Measurements from ENCODE around the gene C6orf52. TPM values are rescaled to one million over a fixed set of nuclear protein-coding genes. Genes with fewer than 3 reads are reported as not detected.
"Not testable (repeated sequence)": the region's sequence is repeated elsewhere in the genome, so short reads cannot be mapped to it uniquely, and the experiment has no call there.

Gene C6orf52
- total RNA-seq, 4 donors from 2014 or later, result not detected

- H3K4me1 ChIP-seq, result peaks cover 0 to 30% (median 18%) of the 10 kb centered on the region in 4 donors
- in situ Hi-C loops (cut with MboI; ENCODE audit: low pct_ligation_motif_present in 1 of 4, low pct_unique_long_range_greater_than_20kb in 1 of 4, low sequenced_read_pairs in 3 of 4) (no loop called here), intact Hi-C loops (cut with DNase I; ENCODE audit: low total_unique reads) (loop anchor here (2.0 kb wide), 1 partner anchor 24 kb away; the partner anchor contains the start of gene TMEM14B)
- WGBS, 2 donors (ENCODE audit: low coverage in 1 of 2), result 1% methylated on average over 6 of the region's 6 CpGs; no CpG with 5 or more reads in 1 of the 2 donors
- H3K4me3 ChIP-seq, result peak overlapping the region; percentile 31 to 85 (median 60)
- peak overlapping the region; percentile 88 to 95 (median 94) for H3K27ac ChIP-seq
- H3K27me3 ChIP-seq, result no peaks in the 10 kb centered on the region
- no peaks in the 10 kb centered on the region for H3K36me3 ChIP-seq
- TF ChIP-seq POLR2AphosphoS5 (IDR thresholded peaks at IDR 0.05), result no peak
- TF ChIP-seq CTCF (IDR thresholded peaks at IDR 0.05), result no peak
- TF ChIP-seq EP300 (IDR thresholded peaks at IDR 0.05; ENCODE audit: low read depth), result no peak
- TF ChIP-seq POLR2A (IDR thresholded peaks at IDR 0.05), result no peak
- DNase-seq, result no peak
- no peaks in the 10 kb centered on the region for H3K9me3 ChIP-seq
Measured at GRCh38 chr6:10722570-10722819, 28.1 kb upstream of the C6orf52 start.

GRCh38 chr6:10721850-10722569 lies 27.6 kb upstream of the C6orf52 start:
- H3K9me3 ChIP-seq, result no peaks in the 10 kb centered on the region
- peaks cover 0 to 30% (median 18%) of the 10 kb centered on the region in 4 donors for H3K4me1 ChIP-seq
- no peaks in the 10 kb centered on the region for H3K27me3 ChIP-seq
- no peaks in the 10 kb centered on the region for H3K36me3 ChIP-seq
- peak overlapping the region; percentile 88 to 95 (median 94) for H3K27ac ChIP-seq
- 43 to 78% methylated on average over 3 to 11 of the region's 11 CpGs for WGBS, 2 donors (ENCODE audit: low coverage in 1 of 2)
- in situ Hi-C loops (cut with MboI; ENCODE audit: low pct_ligation_motif_present in 1 of 4, low pct_unique_long_range_greater_than_20kb in 1 of 4, low sequenced_read_pairs in 3 of 4) (no loop called here), intact Hi-C loops (cut with DNase I; ENCODE audit: low total_unique reads) (loop anchor here (2.0 kb wide), 1 partner anchor 25 kb away; the partner anchor contains the start of gene TMEM14B)
- no peak for TF ChIP-seq POLR2A (IDR thresholded peaks at IDR 0.05)
- TF ChIP-seq CTCF (IDR thresholded peaks at IDR 0.05), result no peak
- no peak for TF ChIP-seq EP300 (IDR thresholded peaks at IDR 0.05; ENCODE audit: low read depth)
- TF ChIP-seq POLR2AphosphoS5 (IDR thresholded peaks at IDR 0.05), result no peak
- peak overlapping the region in 3 of 4 donors; percentile 48 to 85 (median 72) for H3K4me3 ChIP-seq
- no peak for DNase-seq

GRCh38 chr6:10720960-10721849 lies 26.8 kb upstream of the C6orf52 start:
- intact Hi-C loops (cut with DNase I; ENCODE audit: low total_unique reads); H3K27me3 ChIP-seq; in situ Hi-C loops (cut with MboI; ENCODE audit: low pct_ligation_motif_present in 1 of 4, low pct_unique_long_range_greater_than_20kb in 1 of 4, low sequenced_read_pairs in 3 of 4); H3K9me3 ChIP-seq; DNase-seq; H3K36me3 ChIP-seq: not testable (repeated sequence)
- TF ChIP-seq CTCF (IDR thresholded peaks at IDR 0.05), result peak in 1 of 5 experiments; percentile 28
- H3K4me1 ChIP-seq, result peaks cover 0 to 30% (median 18%) of the 10 kb centered on the region in 4 donors
- peak overlapping the region; percentile 79 to 93 (median 88) for H3K27ac ChIP-seq
- 83 to 84% methylated on average over 12 to 17 of the region's 17 CpGs for WGBS, 2 donors (ENCODE audit: low coverage in 1 of 2)
- H3K4me3 ChIP-seq, result peak overlapping the region in 3 of 4 donors; percentile 57 to 62 (median 58)

GRCh38 chr6:10720265-10720959 lies 26.0 kb upstream of the C6orf52 start:
- peak overlapping the region; percentile 79 to 93 (median 88) for H3K27ac ChIP-seq
- intact Hi-C loops (cut with DNase I; ENCODE audit: low total_unique reads), result no loop called here
- 77% methylated on average over 49 of the region's 49 CpGs; no CpG with 5 or more reads in 1 of the 2 donors for WGBS, 2 donors (ENCODE audit: low coverage in 1 of 2)

More at GRCh38 chr6:10720265-10720959, 26.0 kb upstream of the C6orf52 start:
- peaks cover 0 to 30% (median 18%) of the 10 kb centered on the region in 4 donors for H3K4me1 ChIP-seq
- no peaks in the 10 kb centered on the region for H3K9me3 ChIP-seq
- H3K27me3 ChIP-seq, result no peaks in the 10 kb centered on the region
- no peaks in the 10 kb centered on the region for H3K36me3 ChIP-seq
- peak overlapping the region; percentile 6 to 62 (median 58) for H3K4me3 ChIP-seq
- DNase-seq, result peak; percentile 43
- no peak for TF ChIP-seq CTCF (IDR thresholded peaks at IDR 0.05)
- peak in 2 of 3 donors; percentile 31 to 44 for TF ChIP-seq POLR2AphosphoS5 (IDR thresholded peaks at IDR 0.05)
- peak; percentile 74 for TF ChIP-seq POLR2A (IDR thresholded peaks at IDR 0.05)
- in situ Hi-C loops (cut with MboI; ENCODE audit: low pct_ligation_motif_present in 1 of 4, low pct_unique_long_range_greater_than_20kb in 1 of 4, low sequenced_read_pairs in 3 of 4), result no loop called here
